CD14-positive monocyte (primary cell): ENCODE data around the gene MMP13. TPM values are rescaled to one million over a fixed set of nuclear protein-coding genes. Genes with fewer than 3 reads are reported as not detected.
"Not testable (repeated sequence)": the region's sequence is repeated elsewhere in the genome, so short reads cannot be mapped to it uniquely, and the experiment has no call there.

ENCODE experiments used
- DNase-seq, 3 donors: peaks; one replicate each; pipeline ENCODE4 v3.0.0-alpha.2; 2011 to 2022
- H2AFZ ChIP-seq: 2 replicates; pipeline ENCODE4 v1.6.0; 2012; ENCODE audit warnings: mild to moderate bottlenecking, low read depth, low read length, inconsistent platforms; ENCODE audit not compliant: insufficient read depth, poor library complexity, severe bottlenecking
- H3K27ac ChIP-seq, 2 donors: 1 replicate in 1 of 2; 2 replicates in 1 of 2; pipeline ENCODE4 v1.5.1; 2012 to 2013; ENCODE audit warnings: low read length in 2 of 2, control low read depth in 1 of 2, inconsistent platforms in 1 of 2, low read depth in 1 of 2, mild to moderate bottlenecking in 1 of 2
- H3K27me3 ChIP-seq, 2 donors: one replicate each; pipeline versions ENCODE4 v1.6.0 to v1.6.1; 2011 to 2013; ENCODE audit warnings: low read length in 2 of 2; ENCODE audit not compliant: control insufficient read depth in 2 of 2, insufficient read depth in 2 of 2
- H3K36me3 ChIP-seq, 2 donors: replicated peaks in 1 of 2; 1 replicate in 1 of 2; 2 replicates in 1 of 2; pipeline versions ENCODE4 v1.5.1 to v1.6.1; 2012 to 2013; ENCODE audit warnings: low read length in 2 of 2, control low read depth in 1 of 2, inconsistent platforms in 1 of 2, mild to moderate bottlenecking in 1 of 2; ENCODE audit not compliant: insufficient read depth in 2 of 2, control insufficient read depth in 1 of 2
- H3K4me1 ChIP-seq, 2 donors: 1 replicate in 1 of 2; 2 replicates in 1 of 2; pipeline versions ENCODE4 v1.5.1 to v1.6.1; 2012 to 2013; ENCODE audit warnings: low read length in 2 of 2, control low read depth in 1 of 2, inconsistent platforms in 1 of 2, mild to moderate bottlenecking in 1 of 2, moderate library complexity in 1 of 2; ENCODE audit not compliant: insufficient read depth in 2 of 2, control insufficient read depth in 1 of 2
- H3K4me2 ChIP-seq: replicated peaks from 2 replicates; pipeline ENCODE3; 2012; ENCODE audit warnings: low read length, moderate library complexity, mild to moderate bottlenecking; ENCODE audit not compliant: poor library complexity, severe bottlenecking; ENCODE audit errors: extremely low read depth
- H3K4me3 ChIP-seq, 3 experiments: fragments of 200-600 bp in 1 of 3; sonication (generic) in 1 of 3; replicated peaks in 1 of 3; 1 replicate in 2 of 3; 2 replicates in 1 of 3; pipeline ENCODE4 v1.5.1; 2011 to 2013; ENCODE audit warnings: low read length in 3 of 3, mild to moderate bottlenecking in 3 of 3, control low read depth in 2 of 3, low read depth in 2 of 3, inconsistent platforms in 1 of 3, moderate library complexity in 1 of 3
- H3K79me2 ChIP-seq: 2 replicates; pipeline ENCODE4 v1.6.0; 2012; ENCODE audit warnings: mild to moderate bottlenecking, control low read depth, inconsistent platforms, low read length, moderate library complexity; ENCODE audit not compliant: insufficient read depth
- H3K9ac ChIP-seq: 2 replicates; pipeline ENCODE4 v1.6.0; 2017; ENCODE audit warnings: low read length, mild to moderate bottlenecking; ENCODE audit not compliant: insufficient read depth, poor library complexity, severe bottlenecking
- H3K9me3 ChIP-seq, 2 donors: replicated peaks in 1 of 2; 1 replicate in 1 of 2; 2 replicates in 1 of 2; pipeline versions ENCODE4 v1.5.1 to v1.6.1; 2012 to 2013; ENCODE audit warnings: low read length in 2 of 2, control low read depth in 1 of 2; ENCODE audit not compliant: control insufficient read depth in 1 of 2, insufficient read depth in 1 of 2
- H4K20me1 ChIP-seq: 2 replicates; pipeline ENCODE4 v1.6.0; 2012; ENCODE audit warnings: mild to moderate bottlenecking, low read length, control low read depth, moderate library complexity; ENCODE audit not compliant: insufficient read depth
- H3K27ac Mint-ChIP-seq, 7 donors: one replicate each; pipeline ENCODE4 v1.8.0; 2020; ENCODE audit warnings: mild to moderate bottlenecking in 7 of 7, mixed read lengths in 7 of 7, moderate library complexity in 6 of 7, inconsistent platforms in 2 of 7
- H3K27me3 Mint-ChIP-seq, 3 donors: one replicate each; pipeline ENCODE4 v1.8.0; 2021 to 2022; ENCODE audit warnings: low read depth in 3 of 3, mild to moderate bottlenecking in 3 of 3, mixed read lengths in 3 of 3, moderate library complexity in 3 of 3, inconsistent platforms in 1 of 3
- H3K36me3 Mint-ChIP-seq, 2 donors: one replicate each; pipeline ENCODE4 v1.8.0; 2020; ENCODE audit warnings: mixed read lengths in 2 of 2, inconsistent platforms in 1 of 2, mild to moderate bottlenecking in 1 of 2
- H3K4me1 Mint-ChIP-seq: one replicate; pipeline ENCODE4 v1.8.0; 2020; ENCODE audit warnings: mild to moderate bottlenecking, mixed read lengths
- H3K4me3 Mint-ChIP-seq, 2 donors: one replicate each; pipeline ENCODE4 v1.8.0; 2020; ENCODE audit warnings: mild to moderate bottlenecking in 2 of 2, mixed read lengths in 2 of 2, moderate library complexity in 1 of 2
- H3K9me3 Mint-ChIP-seq, 7 donors: one replicate each; pipeline ENCODE4 v1.8.0; 2020 to 2022; ENCODE audit warnings: mixed read lengths in 7 of 7, mild to moderate bottlenecking in 6 of 7, moderate library complexity in 6 of 7, inconsistent platforms in 2 of 7
- CTCF ChIP-seq: fragments of 200-600 bp; IDR thresholded peaks from one replicate; pipeline ENCODE4 v1.8.0; 2022; ENCODE audit warnings: antibody characterized with exemption, mild to moderate bottlenecking
- WGBS: methylation state at CpG from one replicate; pipeline ENCODE4 v1.1.5; 2013; ENCODE audit warnings: missing lambda C conversion rate; ENCODE audit not compliant: insufficient coverage; 5-methylcytosine and 5-hydroxymethylcytosine counted together
- intact Hi-C, 2 donors: fragments of 100-400 bp; cut with micrococcal nuclease; formaldehyde crosslinking; loops; one replicate each; pipeline versions ENCODE4 v1.15.0 to v1.15.1; 2023
- polyA minus RNA-seq: library from RNA; depleted of rRNA, polyadenylated mRNA; stranded (reverse); fragments of >200 nt; gene quantifications from 2 replicates; pipeline ENCODE4 v1.2.3, GENCODE V29; 2012
- polyA plus RNA-seq, 3 donors: library from polyadenylated mRNA; depleted of rRNA in 1 of 3; unstranded in 2 of 3; stranded (reverse) in 1 of 3; fragments of 300-500 nt in 2 of 3; fragments of >200 nt in 1 of 3; fragmentation: Illumina TruSeq in 2 of 3; gene quantifications; 1 replicate in 2 of 3; 2 replicates in 1 of 3; pipeline ENCODE4 v1.2.3, GENCODE V29; 2012 to 2021
- total RNA-seq, 12 experiments: library from RNA in 1 of 12; stranded (reverse) in 1 of 12; fragments of 120-200 nt in 1 of 12; gene quantifications; one replicate each; pipeline ENCODE4 v1.2.4 and lab custom pipeline; 2013 to 2026; ENCODE audit warnings: mixed read lengths in 6 of 12, inconsistent platforms in 1 of 12

MMP13 gene
- not detected for total RNA-seq (2013)
- not detected for polyA plus RNA-seq
- polyA minus RNA-seq, result not detected in 2 replicates
- total RNA-seq (lab: John Stamatoyannopoulos, UW), result 0 to 1.6 (median 0) reads per million in 11 experiments

DNA sequence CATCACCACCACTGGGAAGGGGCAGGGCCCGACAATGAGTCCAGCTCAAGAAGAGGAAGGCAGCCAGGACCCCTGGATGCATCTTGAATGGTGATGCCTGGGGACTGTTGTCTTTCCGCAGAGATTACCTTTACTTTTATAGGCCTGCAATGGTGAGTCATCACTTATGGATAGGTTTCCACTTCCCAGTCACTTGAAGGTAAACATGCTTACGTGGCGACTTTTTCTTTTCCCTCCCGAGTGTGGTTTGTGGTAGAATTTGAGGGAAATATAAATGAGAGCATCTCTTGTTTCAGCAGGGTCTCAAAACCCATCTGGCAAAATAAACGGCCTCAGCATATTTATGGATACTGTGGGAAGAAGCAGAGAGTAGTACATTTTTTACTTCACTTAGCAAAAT is at the start of gene MMP13:
TSS of gene MMP13 (minus strand) at position 109 of the 400 bp plus-strand sequence. CDS start at position 82, 27 bp downstream.
- Mint-ChIP-seq H3K9me3 (no peaks in the 10 kb centered on the region), H3K4me3 (no peak within 1 kb of the TSS), H3K4me1 (no peaks in the 10 kb centered on the region), H3K36me3 (no peaks in the 10 kb centered on the region), H3K27me3 (peaks cover 0 to 5% (median 2%) of the 10 kb centered on the region in 3 donors), H3K27ac (peak within 1 kb of the TSS in 1 of 7 donors; percentile 58)
- Histone ChIP-seq H4K20me1 (no peaks in the 10 kb centered on the region), H3K9ac (no peak within 1 kb of the TSS), H3K36me3 (no peaks in the 10 kb centered on the region), H3K9me3 (no peaks in the 10 kb centered on the region), H3K4me3 (no peak within 1 kb of the TSS), H3K4me2 (no peak within 1 kb of the TSS), H3K4me1 (no peaks in the 10 kb centered on the region), H3K27me3 (peaks cover 0 to 2% of the 10 kb centered on the region in 2 donors), H3K79me2 (no peaks in the 10 kb centered on the region), H3K27ac (no peak within 1 kb of the TSS), H2AFZ (no peak within 1 kb of the TSS)
- DNase-seq, result no peak
- 100% methylated on average over 1 of the region's 6 CpGs for WGBS
- intact Hi-C loops, result no loop called here
- no peak for TF ChIP-seq CTCF

GRCh38 chr11:103004234-103004633 is 48.7 kb upstream of the MMP13 start:
- H3K79me2 ChIP-seq, H3K36me3 ChIP-seq, H3K9ac ChIP-seq, H2AFZ ChIP-seq, H3K27ac Mint-ChIP-seq, intact Hi-C loops, H3K4me2 ChIP-seq, H4K20me1 ChIP-seq, H3K27me3 ChIP-seq, H3K9me3 ChIP-seq, H3K4me1 ChIP-seq, H3K27ac ChIP-seq, H3K4me3 ChIP-seq, H3K9me3 Mint-ChIP-seq, H3K27me3 Mint-ChIP-seq, DNase-seq, H3K36me3 Mint-ChIP-seq, H3K4me1 Mint-ChIP-seq: not testable (repeated sequence)
- 90% methylated on average over 3 of the region's 5 CpGs for WGBS
- peak overlapping the region in 1 of 2 donors; percentile 4 for H3K4me3 Mint-ChIP-seq
